ENCODE measurements around the gene ZFHX3. TPM values are rescaled to one million over a fixed set of nuclear protein-coding genes. Genes with fewer than 3 reads are reported as not detected.

The ZFHX3 gene
- total and polyA plus RNA-seq, 4 donors: 1.5 to 5.9 (median 3.0) TPM

DNA sequence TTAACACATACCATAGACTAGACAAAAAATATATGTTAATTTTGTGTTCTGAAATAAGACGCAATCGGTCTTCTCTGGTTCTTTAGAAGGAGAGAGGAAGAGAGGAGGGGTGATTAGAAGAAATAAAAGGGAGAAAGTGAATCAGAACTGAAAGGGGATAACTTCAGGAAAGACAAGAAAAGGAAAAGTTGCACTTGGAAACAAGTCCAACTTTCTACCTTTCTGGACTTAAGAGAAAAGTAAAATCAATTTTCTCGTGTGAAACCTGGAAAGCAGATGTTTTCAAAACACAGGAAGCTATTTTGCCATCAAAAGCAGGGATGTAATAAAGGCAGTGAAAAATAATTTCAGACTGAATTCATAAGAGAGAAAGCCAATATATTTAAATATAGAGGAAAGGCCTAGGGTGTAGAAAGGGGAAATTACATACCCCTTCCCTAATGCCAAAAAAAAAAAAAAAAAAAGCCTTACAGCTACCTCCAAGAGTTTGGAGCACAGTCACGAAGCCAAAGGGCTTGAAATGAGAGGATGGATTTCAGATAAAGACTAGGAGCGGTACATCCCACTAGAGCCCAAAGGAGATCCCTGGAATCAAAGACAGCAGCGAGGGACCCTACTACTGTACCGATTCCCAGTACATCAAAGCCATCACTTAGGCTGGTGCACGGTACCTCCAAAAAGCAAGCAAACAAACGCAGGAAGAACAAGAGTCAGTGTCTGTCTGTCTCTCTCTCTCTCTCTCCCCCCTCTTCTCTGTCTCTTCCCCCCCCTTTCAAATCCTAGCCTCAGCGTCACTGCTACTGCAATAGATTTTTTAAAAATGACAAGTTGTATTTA is 12.1 kb upstream of the ZFHX3 start:
- peaks cover 3 to 50% (median 38%) of the 10 kb centered on the region in 4 donors for H3K4me1 ChIP-seq (ENCODE audit: control insufficient read depth in 4 of 4, insufficient read depth in 4 of 4, low read length in 3 of 4)
- H3K4me3 ChIP-seq (ENCODE audit: low read depth in 1 of 3, low read length in 3 of 3): peak overlapping the region in 1 of 3 donors; percentile 96

GRCh38 chr16:73058616-73059409 is 10.9 kb upstream of the ZFHX3 start:
- H3K4me1 ChIP-seq (ENCODE audit: control insufficient read depth in 4 of 4, insufficient read depth in 4 of 4, low read length in 3 of 4): peaks cover 4 to 55% (median 42%) of the 10 kb centered on the region in 4 donors
- H3K27ac ChIP-seq (ENCODE audit: low read depth in 1 of 2, low read length in 2 of 2): peak overlapping the region; percentile 76 to 92
- peak overlapping the region in 2 of 3 donors; percentile 76 to 96 for H3K4me3 ChIP-seq (ENCODE audit: low read depth in 1 of 3, low read length in 3 of 3)
- H3K36me3 ChIP-seq (ENCODE audit: control insufficient read depth in 4 of 4, insufficient read depth in 3 of 4, low read depth in 1 of 4, low read length in 3 of 4): no peaks in the 10 kb centered on the region
- H3K9me3 ChIP-seq (ENCODE audit: control insufficient read depth in 4 of 4, low read length in 3 of 4): no peaks in the 10 kb centered on the region
- under 1% methylated on average over 72 of the region's 72 CpGs for WGBS
- no peak for DNase-seq (ENCODE audit: low spot score)
- TF ChIP-seq YY1 (IDR thresholded peaks at IDR 0.05) (peak; percentile 72), SP1 (IDR thresholded peaks at IDR 0.05) (no peak), FOXA2 (IDR thresholded peaks at IDR 0.05) (no peak), MAX (IDR thresholded peaks at IDR 0.05) (no peak), HNF4G (IDR thresholded peaks at IDR 0.05) (no peak), FOXA1 (IDR thresholded peaks at IDR 0.05) (no peak), GABPA (IDR thresholded peaks at IDR 0.05 in 1 of 2, conservative IDR thresholded peaks at IDR 0.05 in 1 of 2) (no peak), JUND (IDR thresholded peaks at IDR 0.05) (no peak), HNF4A (conservative IDR thresholded peaks at IDR 0.05) (peak in 1 of 2 donors; percentile 7), RXRA (IDR thresholded peaks at IDR 0.05) (peak in 1 of 2 donors; percentile 8), NR2F2 (IDR thresholded peaks at IDR 0.05) (no peak), EGR1 (IDR thresholded peaks at IDR 0.05; ENCODE audit: low read depth in 2 of 2) (no peak), REST (IDR thresholded peaks at IDR 0.05) (peak; percentile 21), TAF1 (conservative IDR thresholded peaks at IDR 0.05) (no peak)
- TF ChIP-seq, protein P1, sequence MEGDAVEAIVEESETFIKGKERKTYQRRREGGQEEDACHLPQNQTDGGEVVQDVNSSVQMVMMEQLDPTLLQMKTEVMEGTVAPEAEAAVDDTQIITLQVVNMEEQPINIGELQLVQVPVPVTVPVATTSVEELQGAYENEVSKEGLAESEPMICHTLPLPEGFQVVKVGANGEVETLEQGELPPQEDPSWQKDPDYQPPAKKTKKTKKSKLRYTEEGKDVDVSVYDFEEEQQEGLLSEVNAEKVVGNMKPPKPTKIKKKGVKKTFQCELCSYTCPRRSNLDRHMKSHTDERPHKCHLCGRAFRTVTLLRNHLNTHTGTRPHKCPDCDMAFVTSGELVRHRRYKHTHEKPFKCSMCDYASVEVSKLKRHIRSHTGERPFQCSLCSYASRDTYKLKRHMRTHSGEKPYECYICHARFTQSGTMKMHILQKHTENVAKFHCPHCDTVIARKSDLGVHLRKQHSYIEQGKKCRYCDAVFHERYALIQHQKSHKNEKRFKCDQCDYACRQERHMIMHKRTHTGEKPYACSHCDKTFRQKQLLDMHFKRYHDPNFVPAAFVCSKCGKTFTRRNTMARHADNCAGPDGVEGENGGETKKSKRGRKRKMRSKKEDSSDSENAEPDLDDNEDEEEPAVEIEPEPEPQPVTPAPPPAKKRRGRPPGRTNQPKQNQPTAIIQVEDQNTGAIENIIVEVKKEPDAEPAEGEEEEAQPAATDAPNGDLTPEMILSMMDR (IDR thresholded peaks at IDR 0.05; ENCODE audit: low read depth, low read length, missing input control): no peak
- TF ChIP-seq, protein P2, sequence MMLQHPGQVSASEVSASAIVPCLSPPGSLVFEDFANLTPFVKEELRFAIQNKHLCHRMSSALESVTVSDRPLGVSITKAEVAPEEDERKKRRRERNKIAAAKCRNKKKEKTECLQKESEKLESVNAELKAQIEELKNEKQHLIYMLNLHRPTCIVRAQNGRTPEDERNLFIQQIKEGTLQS (IDR thresholded peaks at IDR 0.05): no peak
- TF ChIP-seq, protein P3, sequence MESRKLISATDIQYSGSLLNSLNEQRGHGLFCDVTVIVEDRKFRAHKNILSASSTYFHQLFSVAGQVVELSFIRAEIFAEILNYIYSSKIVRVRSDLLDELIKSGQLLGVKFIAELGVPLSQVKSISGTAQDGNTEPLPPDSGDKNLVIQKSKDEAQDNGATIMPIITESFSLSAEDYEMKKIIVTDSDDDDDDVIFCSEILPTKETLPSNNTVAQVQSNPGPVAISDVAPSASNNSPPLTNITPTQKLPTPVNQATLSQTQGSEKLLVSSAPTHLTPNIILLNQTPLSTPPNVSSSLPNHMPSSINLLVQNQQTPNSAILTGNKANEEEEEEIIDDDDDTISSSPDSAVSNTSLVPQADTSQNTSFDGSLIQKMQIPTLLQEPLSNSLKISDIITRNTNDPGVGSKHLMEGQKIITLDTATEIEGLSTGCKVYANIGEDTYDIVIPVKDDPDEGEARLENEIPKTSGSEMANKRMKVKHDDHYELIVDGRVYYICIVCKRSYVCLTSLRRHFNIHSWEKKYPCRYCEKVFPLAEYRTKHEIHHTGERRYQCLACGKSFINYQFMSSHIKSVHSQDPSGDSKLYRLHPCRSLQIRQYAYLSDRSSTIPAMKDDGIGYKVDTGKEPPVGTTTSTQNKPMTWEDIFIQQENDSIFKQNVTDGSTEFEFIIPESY (IDR thresholded peaks at IDR 0.05): no peak
- peaks cover 0 to 4% (median 0%) of the 10 kb centered on the region in 4 donors for H3K27me3 ChIP-seq (ENCODE audit: control insufficient read depth in 4 of 4, insufficient read depth in 4 of 4, low read length in 3 of 4)
- peak overlapping the region; percentile 47 to 91 for H3K9ac ChIP-seq (ENCODE audit: low read depth in 1 of 2, low read length in 2 of 2)

More for the DNA sequence above, 12.1 kb upstream of the ZFHX3 start:
- Histone ChIP-seq H3K27ac (ENCODE audit: low read depth in 1 of 2, low read length in 2 of 2) (peak overlapping the region; percentile 76 to 92), H3K9ac (ENCODE audit: low read depth in 1 of 2, low read length in 2 of 2) (peak overlapping the region; percentile 47 to 91), H3K36me3 (ENCODE audit: control insufficient read depth in 4 of 4, insufficient read depth in 3 of 4, low read depth in 1 of 4, low read length in 3 of 4) (no peaks in the 10 kb centered on the region), H3K9me3 (ENCODE audit: control insufficient read depth in 4 of 4, low read length in 3 of 4) (no peaks in the 10 kb centered on the region), H3K27me3 (ENCODE audit: control insufficient read depth in 4 of 4, insufficient read depth in 4 of 4, low read length in 3 of 4) (peaks cover 0 to 4% (median under 1%) of the 10 kb centered on the region in 4 donors)
- TF ChIP-seq HNF4A (conservative IDR thresholded peaks at IDR 0.05): no peak
- no peak for TF ChIP-seq YY1 (IDR thresholded peaks at IDR 0.05)
- TF ChIP-seq NR2F2 (IDR thresholded peaks at IDR 0.05): no peak
- no peak for TF ChIP-seq SP1 (IDR thresholded peaks at IDR 0.05)
- DNase-seq (ENCODE audit: low spot score): no peak
- 45% methylated on average over 10 of the region's 10 CpGs for WGBS

Data from liver (tissue), 9 donors.